Fibroblast of lung (primary cell): ENCODE data around the gene NPM3. TPM values are rescaled to one million over a fixed set of nuclear protein-coding genes. Genes with fewer than 3 reads are reported as not detected.

Experiments used
- DNase-seq, 2 donors: peaks; one replicate each; pipeline versions ENCODE4 v3.0.0 to v3.0.0-alpha.2; 2010; ENCODE audit warnings: low read depth in 2 of 2
- H2AFZ ChIP-seq: 2 replicates; pipeline ENCODE4 v1.5.1; 2012; ENCODE audit warnings: low read length, control low read depth, inconsistent platforms
- H3K27ac ChIP-seq: 2 replicates; pipeline ENCODE4 v1.5.1; 2011; ENCODE audit warnings: low read length, control low read depth; ENCODE audit not compliant: insufficient read depth
- H3K27me3 ChIP-seq: 2 replicates; pipeline ENCODE4 v1.5.1; 2011; ENCODE audit warnings: mild to moderate bottlenecking, low read length; ENCODE audit not compliant: control insufficient read depth, insufficient read depth
- H3K36me3 ChIP-seq: 2 replicates; pipeline ENCODE4 v1.5.1; 2011; ENCODE audit warnings: low read length; ENCODE audit not compliant: control insufficient read depth, insufficient read depth
- H3K4me1 ChIP-seq: 2 replicates; pipeline ENCODE4 v1.5.1; 2011; ENCODE audit warnings: low read length; ENCODE audit not compliant: control insufficient read depth, insufficient read depth; ENCODE audit errors: extremely low read depth
- H3K4me2 ChIP-seq: 2 replicates; pipeline ENCODE4 v1.5.1; 2011; ENCODE audit warnings: low read length, control low read depth; ENCODE audit not compliant: insufficient read depth; ENCODE audit errors: extremely low read depth
- H3K4me3 ChIP-seq, 4 experiments: fragments of 200-600 bp in 1 of 4; sonication (generic) in 1 of 4; replicated peaks in 1 of 4; 2 replicates each; pipeline ENCODE4 v1.5.1; 2011 to 2016; ENCODE audit warnings: low read length in 4 of 4, low read depth in 3 of 4, mild to moderate bottlenecking in 3 of 4, control low read depth in 2 of 4, inconsistent platforms in 1 of 4, mixed read lengths in 1 of 4; ENCODE audit not compliant: insufficient read depth in 1 of 4; ENCODE audit errors: control extremely low read depth in 1 of 4
- H3K79me2 ChIP-seq: 2 replicates; pipeline ENCODE4 v1.5.1; 2012; ENCODE audit warnings: mild to moderate bottlenecking, low read length, inconsistent platforms; ENCODE audit not compliant: control insufficient read depth, insufficient read depth
- H3K9ac ChIP-seq: 2 replicates; pipeline ENCODE4 v1.5.1; 2011; ENCODE audit warnings: mild to moderate bottlenecking, low read length, control low read depth; ENCODE audit not compliant: insufficient read depth
- H3K9me3 ChIP-seq: 2 replicates; pipeline ENCODE4 v1.5.1; 2012; ENCODE audit warnings: low read depth, low read length; ENCODE audit not compliant: control insufficient read depth, insufficient read depth
- H4K20me1 ChIP-seq: 2 replicates; pipeline ENCODE4 v1.5.1; 2011; ENCODE audit warnings: low read length; ENCODE audit not compliant: control insufficient read depth, insufficient read depth; ENCODE audit errors: extremely low read depth
- EZH2 ChIP-seq: IDR thresholded peaks from 2 replicates; pipeline ENCODE4 v1.5.1; 2012; ENCODE audit warnings: low read length, control low read depth, mild to moderate bottlenecking; ENCODE audit errors: missing control alignments
- polyA plus RNA-seq, 2 donors: library from polyadenylated mRNA; depleted of rRNA in 1 of 2; stranded (reverse) in 1 of 2; unstranded in 1 of 2; fragments of >200 nt; gene quantifications; 2 replicates each; pipeline ENCODE4 v1.2.1, GENCODE V29; 2011 to 2012; ENCODE audit warnings: missing spikeins in 1 of 2
- total RNA-seq: library from RNA; depleted of rRNA; stranded (reverse); fragments of >200 nt; gene quantifications from 2 replicates; pipeline ENCODE4 v1.2.1, GENCODE V29; 2014
- TF ChIP-seq, protein P1 (sequence below), 2 donors: IDR thresholded peaks in 1 of 2; conservative IDR thresholded peaks in 1 of 2; 1 replicate in 1 of 2; 2 replicates in 1 of 2; pipeline ENCODE4 v1.5.1; 2011 to 2012; ENCODE audit warnings: low read length in 2 of 2, control low read depth in 1 of 2, inconsistent platforms in 1 of 2, low read depth in 1 of 2, mild to moderate bottlenecking in 1 of 2

NPM3 gene
- total and polyA plus RNA-seq, 2 donors (not counting 1 experiment from before 2014, with no cell fraction given) = 29.1 to 80.8 TPM

DNA sequence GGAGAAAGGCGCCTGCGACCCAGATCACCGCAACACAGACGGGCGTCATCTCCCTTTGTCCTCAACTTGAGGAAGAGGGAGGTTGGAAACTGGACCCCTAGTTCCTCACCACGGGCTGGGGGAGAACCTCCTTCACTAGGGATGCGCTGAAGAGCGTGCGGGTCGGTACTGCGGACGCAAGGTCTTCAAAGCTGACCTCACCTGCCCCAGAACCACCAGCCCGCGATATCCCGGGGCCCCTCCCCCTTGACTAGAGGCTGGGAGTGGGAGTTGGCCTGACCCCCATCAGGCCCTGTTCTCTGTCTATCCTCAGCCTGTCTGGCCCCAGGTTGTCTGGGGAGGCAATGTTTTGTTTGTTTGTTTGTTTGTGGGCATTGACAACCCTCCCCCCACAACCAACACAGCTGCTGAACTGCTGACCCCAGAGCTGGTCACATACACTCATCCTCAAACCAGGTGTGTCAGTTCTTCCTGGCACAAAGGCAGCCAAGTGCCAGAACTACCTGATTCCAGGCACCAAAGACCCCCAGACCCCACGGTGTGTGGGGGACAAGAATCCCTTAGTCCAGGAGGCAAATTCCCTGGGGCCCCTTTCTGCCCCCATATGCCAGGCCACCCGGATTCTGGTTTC is 2.9 kb downstream of the NPM3 start:
- H4K20me1 ChIP-seq = no peaks in the 10 kb centered on the region
- H3K4me3 ChIP-seq = peak overlapping the region in 2 of 4 experiments; percentile 19 to 34
- no peak overlapping the region for H2AFZ ChIP-seq
- DNase-seq = no peak
- no peak for TF ChIP-seq EZH2
- TF ChIP-seq, protein P1, sequence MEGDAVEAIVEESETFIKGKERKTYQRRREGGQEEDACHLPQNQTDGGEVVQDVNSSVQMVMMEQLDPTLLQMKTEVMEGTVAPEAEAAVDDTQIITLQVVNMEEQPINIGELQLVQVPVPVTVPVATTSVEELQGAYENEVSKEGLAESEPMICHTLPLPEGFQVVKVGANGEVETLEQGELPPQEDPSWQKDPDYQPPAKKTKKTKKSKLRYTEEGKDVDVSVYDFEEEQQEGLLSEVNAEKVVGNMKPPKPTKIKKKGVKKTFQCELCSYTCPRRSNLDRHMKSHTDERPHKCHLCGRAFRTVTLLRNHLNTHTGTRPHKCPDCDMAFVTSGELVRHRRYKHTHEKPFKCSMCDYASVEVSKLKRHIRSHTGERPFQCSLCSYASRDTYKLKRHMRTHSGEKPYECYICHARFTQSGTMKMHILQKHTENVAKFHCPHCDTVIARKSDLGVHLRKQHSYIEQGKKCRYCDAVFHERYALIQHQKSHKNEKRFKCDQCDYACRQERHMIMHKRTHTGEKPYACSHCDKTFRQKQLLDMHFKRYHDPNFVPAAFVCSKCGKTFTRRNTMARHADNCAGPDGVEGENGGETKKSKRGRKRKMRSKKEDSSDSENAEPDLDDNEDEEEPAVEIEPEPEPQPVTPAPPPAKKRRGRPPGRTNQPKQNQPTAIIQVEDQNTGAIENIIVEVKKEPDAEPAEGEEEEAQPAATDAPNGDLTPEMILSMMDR (conservative IDR thresholded peaks at IDR 0.05 in 1 of 2, IDR thresholded peaks at IDR 0.05 in 1 of 2; ENCODE audit: low read depth in 1 of 2, low read length in 2 of 2) = no peak
- H3K9ac ChIP-seq = no peak overlapping the region
- peaks cover 9% of the 10 kb centered on the region for H3K79me2 ChIP-seq
- peaks cover 7% of the 10 kb centered on the region for H3K4me1 ChIP-seq
- peaks cover 12% of the 10 kb centered on the region for H3K27me3 ChIP-seq
- no peaks in the 10 kb centered on the region for H3K36me3 ChIP-seq
- no peak overlapping the region for H3K27ac ChIP-seq
- H3K4me2 ChIP-seq = peak overlapping the region; percentile 66
- no peaks in the 10 kb centered on the region for H3K9me3 ChIP-seq

DNA sequence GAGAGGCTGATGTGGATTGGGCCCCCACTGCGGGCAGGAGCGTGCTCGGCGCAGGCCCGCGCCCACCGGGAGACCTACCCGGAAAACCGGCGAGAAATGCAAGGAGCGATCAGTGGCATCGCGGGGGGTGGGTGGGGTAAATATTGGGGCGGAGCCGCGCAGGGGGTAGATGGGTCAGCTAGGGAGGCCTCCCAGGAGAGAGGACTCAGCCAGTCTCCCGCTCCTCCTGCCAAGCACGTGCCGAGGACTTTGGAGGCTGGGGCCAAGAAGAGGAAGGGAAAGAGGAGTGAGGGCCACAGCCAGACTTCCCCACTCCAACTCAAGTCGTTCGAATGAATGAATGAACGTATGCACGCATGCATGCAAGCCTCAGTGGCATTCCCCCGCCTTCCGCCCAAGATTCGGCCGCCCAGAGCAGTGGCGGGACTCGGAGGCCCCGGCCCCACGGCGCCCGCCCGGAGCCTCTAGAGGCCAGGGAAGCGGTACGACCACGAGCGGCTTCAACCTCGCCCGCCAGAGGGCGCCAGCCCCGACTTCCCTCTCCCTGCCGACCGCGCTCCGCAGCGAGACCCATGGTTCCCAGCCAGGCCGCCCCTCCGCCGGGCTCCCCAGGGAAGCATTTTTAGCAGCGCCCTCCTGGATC is 3.6 kb downstream of the NPM3 start:
- Histone ChIP-seq H3K4me1 (peaks cover 7% of the 10 kb centered on the region), H3K4me3 (peak overlapping the region in 2 of 4 experiments; percentile 19 to 41), H4K20me1 (no peaks in the 10 kb centered on the region), H3K27me3 (peaks cover 19% of the 10 kb centered on the region), H3K27ac (no peak overlapping the region), H3K4me2 (peak overlapping the region; percentile 66), H3K9ac (peak overlapping the region; percentile 27), H2AFZ (no peak overlapping the region), H3K9me3 (no peaks in the 10 kb centered on the region), H3K79me2 (peaks cover 9% of the 10 kb centered on the region), H3K36me3 (no peaks in the 10 kb centered on the region)
- no peak for TF ChIP-seq EZH2
- TF ChIP-seq, protein P1 (conservative IDR thresholded peaks at IDR 0.05 in 1 of 2, IDR thresholded peaks at IDR 0.05 in 1 of 2; ENCODE audit: low read depth in 1 of 2, low read length in 2 of 2) = peak; percentile 57 to 74
- DNase-seq = peak; percentile 39 to 60

GRCh38 chr10:101778781-101779543 is 4.3 kb downstream of the NPM3 start:
- H3K27ac ChIP-seq = no peak overlapping the region
- no peak overlapping the region for H2AFZ ChIP-seq
- H3K9ac ChIP-seq = no peak overlapping the region
- H4K20me1 ChIP-seq = no peaks in the 10 kb centered on the region
- peak overlapping the region in 1 of 4 experiments; percentile 41 for H3K4me3 ChIP-seq
- peak; percentile 33 to 39 for DNase-seq
- H3K27me3 ChIP-seq = peaks cover 26% of the 10 kb centered on the region
- H3K79me2 ChIP-seq = peaks cover 9% of the 10 kb centered on the region
- no peaks in the 10 kb centered on the region for H3K36me3 ChIP-seq
- H3K4me2 ChIP-seq = peak overlapping the region; percentile 59
- H3K4me1 ChIP-seq = peaks cover 7% of the 10 kb centered on the region
- no peaks in the 10 kb centered on the region for H3K9me3 ChIP-seq
- TF ChIP-seq, protein P1 (conservative IDR thresholded peaks at IDR 0.05 in 1 of 2, IDR thresholded peaks at IDR 0.05 in 1 of 2; ENCODE audit: low read depth in 1 of 2, low read length in 2 of 2) = no peak
- TF ChIP-seq EZH2 = no peak
